Activated CD4-positive, alpha-beta T cell treated with anti-CD3 and anti-CD28 coated beads, Interleukin-2, Interleukin-4, amounts not matched to agents 100 ng/mL and 50 ng/mL, durations not matched to agents 16 hours and 8 hours (primary cell): ENCODE results near the gene PTPN13.
"Not testable (repeated sequence)": the region's sequence is repeated elsewhere in the genome, so short reads cannot be mapped to it uniquely, and the experiment has no call there.

Experiments used
- DNase-seq: peaks from one replicate; pipeline ENCODE4 v3.0.0-alpha.2; 2020; ENCODE audit warnings: low spot score

Gene PTPN13

GRCh38 chr4:86644892-86645291 is 50.8 kb downstream of the PTPN13 start:
- peak; percentile 2 for DNase-seq

- no peak for DNase-seq
Measured at GRCh38 chr4:86652332-86652932, 58.3 kb downstream of the PTPN13 start.

- peak; percentile 23 for DNase-seq
Measured at GRCh38 chr4:86653237-86653865, 59.2 kb downstream of the PTPN13 start.

- DNase-seq = not testable (repeated sequence)
Measured at GRCh38 chr4:86656781-86657180, 62.7 kb downstream of the PTPN13 start.

- DNase-seq = no peak
Measured at GRCh38 chr4:86657382-86657781, 63.3 kb downstream of the PTPN13 start.

- no peak for DNase-seq
Measured at GRCh38 chr4:86657910-86658309, 63.8 kb downstream of the PTPN13 start.

- no peak for DNase-seq
Measured at GRCh38 chr4:86660401-86660800, 66.3 kb downstream of the PTPN13 start.

- DNase-seq = no peak
Measured at GRCh38 chr4:86661006-86661405, 66.9 kb downstream of the PTPN13 start.

- DNase-seq = no peak
Measured at GRCh38 chr4:86661418-86661817, 67.3 kb downstream of the PTPN13 start.

GRCh38 chr4:86664959-86665358 is 70.8 kb downstream of the PTPN13 start:
- DNase-seq = no peak

- peak; percentile 7 for DNase-seq
Measured at GRCh38 chr4:86670298-86670697, 76.2 kb downstream of the PTPN13 start.

GRCh38 chr4:86670756-86671155 is 76.6 kb downstream of the PTPN13 start:
- no peak for DNase-seq

GRCh38 chr4:86675548-86675947 is 81.4 kb downstream of the PTPN13 start:
- no peak for DNase-seq

- DNase-seq = no peak
Measured at GRCh38 chr4:86678796-86679195, 84.7 kb downstream of the PTPN13 start.

GRCh38 chr4:86679441-86679840 is 85.3 kb downstream of the PTPN13 start:
- DNase-seq = no peak

- no peak for DNase-seq
Measured at GRCh38 chr4:86683167-86683566, 89.1 kb downstream of the PTPN13 start.

GRCh38 chr4:86683983-86684382 is 89.9 kb downstream of the PTPN13 start:
- DNase-seq = no peak

GRCh38 chr4:86685401-86685800 is 91.3 kb downstream of the PTPN13 start:
- DNase-seq = no peak

GRCh38 chr4:86686741-86687140 is 92.6 kb downstream of the PTPN13 start:
- DNase-seq = no peak

GRCh38 chr4:86688026-86688425 is 93.9 kb downstream of the PTPN13 start:
- DNase-seq = no peak

- DNase-seq = no peak
Measured at GRCh38 chr4:86704601-86705000, 110.5 kb downstream of the PTPN13 start.

- DNase-seq = no peak
Measured at GRCh38 chr4:86706923-86707597, 112.9 kb downstream of the PTPN13 start.

GRCh38 chr4:86717651-86718050 is 123.5 kb downstream of the PTPN13 start:
- no peak for DNase-seq

GRCh38 chr4:86718152-86718551 is 124.0 kb downstream of the PTPN13 start:
- DNase-seq = no peak
